SU-DHL-6 (cell line): Measurements from ENCODE around the gene GALNT14.

Experiments used
- H2AFZ ChIP-seq: fragments of 200-600 bp; sonication (generic); 2 replicates; pipeline ENCODE4 v1.6.1; 2014; ENCODE audit warnings: low read depth, mild to moderate bottlenecking, moderate library complexity, mixed read lengths, antibody characterized with exemption, low read length; ENCODE audit not compliant: severe bottlenecking
- H3F3A ChIP-seq: fragments of 200-600 bp; shearing (Covaris generic); 2 replicates; pipeline ENCODE4 v1.6.0; 2016; ENCODE audit warnings: antibody characterized with exemption, mild to moderate bottlenecking; ENCODE audit not compliant: insufficient read depth
- H3K27ac ChIP-seq: fragments of 200-600 bp; sonication (generic); 2 replicates; pipeline ENCODE4 v1.5.1; 2016; ENCODE audit warnings: low read depth, mild to moderate bottlenecking, low read length, moderate library complexity, mixed read lengths
- H3K27me3 ChIP-seq: fragments of 200-600 bp; sonication (generic), shearing (Covaris generic); 2 replicates; pipeline ENCODE4 v1.6.0; 2014; ENCODE audit warnings: mild to moderate bottlenecking, low read length
- H3K36me3 ChIP-seq: fragments of 200-600 bp; sonication (generic); 2 replicates; pipeline ENCODE4 v1.6.1; 2014; ENCODE audit warnings: mild to moderate bottlenecking, low read length, mixed read lengths
- H3K4me2 ChIP-seq: fragments of 300-600, 200-600 bp; shearing (Covaris generic), sonication (generic); 2 replicates; pipeline ENCODE4 v1.6.0; 2014; ENCODE audit warnings: low read length, low read depth, mild to moderate bottlenecking; ENCODE audit not compliant: poor library complexity, severe bottlenecking
- H3K4me3 ChIP-seq: fragments of 200-600 bp; sonication (generic); 2 replicates; pipeline ENCODE4 v1.5.1; 2014; ENCODE audit warnings: antibody characterized with exemption, low read length, mild to moderate bottlenecking, mixed read lengths; ENCODE audit not compliant: insufficient read depth, poor library complexity, severe bottlenecking
- H3K79me2 ChIP-seq: fragments of 200-600 bp; sonication (generic); 2 replicates; pipeline ENCODE4 v1.6.1; 2014; ENCODE audit warnings: mild to moderate bottlenecking, low read length, moderate library complexity; ENCODE audit not compliant: insufficient read depth
- H3K9ac ChIP-seq: fragments of 200-600 bp; sonication (generic); 2 replicates; pipeline ENCODE4 v1.7.0; 2014; ENCODE audit warnings: mild to moderate bottlenecking, low read length
- H3K9me2 ChIP-seq: fragments of 200-600 bp; sonication (generic); replicated peaks from 2 replicates; pipeline ENCODE4 v1.6.1; 2014; ENCODE audit warnings: low read length; ENCODE audit not compliant: insufficient read depth
- H3K9me3 ChIP-seq: fragments of 200-600 bp; sonication (generic); 2 replicates; pipeline ENCODE4 v1.6.1; 2014; ENCODE audit warnings: low read length, mixed read lengths; ENCODE audit not compliant: insufficient read depth
- H4K20me1 ChIP-seq: fragments of 200-600 bp; sonication (generic); 2 replicates; pipeline ENCODE4 v1.6.1; 2014; ENCODE audit warnings: low read depth, mild to moderate bottlenecking, antibody characterized with exemption, low read length, moderate library complexity, mixed read lengths
- EZH2phosphoT487 ChIP-seq: fragments of 200-600 bp; sonication (generic), shearing (Covaris generic); conservative IDR thresholded peaks from 2 replicates; pipeline ENCODE4 v1.6.1; 2018; ENCODE audit warnings: mild to moderate bottlenecking, antibody characterized with exemption, low read length, moderate library complexity, mixed read lengths
- TF ChIP-seq, protein P1 (sequence below): fragments of 200-600 bp; sonication (generic); IDR thresholded peaks from one replicate; pipeline ENCODE4 v1.5.1; 2017; ENCODE audit warnings: antibody characterized with exemption, mild to moderate bottlenecking, low read length, moderate library complexity; ENCODE audit not compliant: insufficient read depth, poor library complexity, severe bottlenecking

Gene GALNT14

DNA sequence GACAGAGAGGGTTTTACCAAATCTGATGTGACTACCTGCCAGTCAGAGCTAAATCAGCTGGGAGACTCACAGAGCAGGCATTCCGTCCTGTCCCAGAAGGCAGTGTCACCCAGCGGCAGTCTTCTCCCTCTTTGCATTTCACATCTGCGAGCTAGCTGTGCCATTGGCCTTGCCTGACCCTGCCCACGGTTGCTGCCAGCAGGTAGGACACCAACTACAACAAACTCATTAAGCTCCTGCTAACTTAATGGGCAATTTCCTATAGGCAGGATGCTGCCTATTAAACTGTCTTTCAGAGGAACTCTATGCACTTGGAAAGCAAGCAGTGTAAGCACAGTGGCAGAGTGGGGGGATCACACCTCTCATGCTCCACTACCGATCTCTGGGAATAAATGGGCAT, 214.6 kb downstream of the GALNT14 start:
- no peaks in the 10 kb centered on the region for H3K27me3 ChIP-seq
- H3K4me2 ChIP-seq: no peak overlapping the region
- TF ChIP-seq, protein P1, sequence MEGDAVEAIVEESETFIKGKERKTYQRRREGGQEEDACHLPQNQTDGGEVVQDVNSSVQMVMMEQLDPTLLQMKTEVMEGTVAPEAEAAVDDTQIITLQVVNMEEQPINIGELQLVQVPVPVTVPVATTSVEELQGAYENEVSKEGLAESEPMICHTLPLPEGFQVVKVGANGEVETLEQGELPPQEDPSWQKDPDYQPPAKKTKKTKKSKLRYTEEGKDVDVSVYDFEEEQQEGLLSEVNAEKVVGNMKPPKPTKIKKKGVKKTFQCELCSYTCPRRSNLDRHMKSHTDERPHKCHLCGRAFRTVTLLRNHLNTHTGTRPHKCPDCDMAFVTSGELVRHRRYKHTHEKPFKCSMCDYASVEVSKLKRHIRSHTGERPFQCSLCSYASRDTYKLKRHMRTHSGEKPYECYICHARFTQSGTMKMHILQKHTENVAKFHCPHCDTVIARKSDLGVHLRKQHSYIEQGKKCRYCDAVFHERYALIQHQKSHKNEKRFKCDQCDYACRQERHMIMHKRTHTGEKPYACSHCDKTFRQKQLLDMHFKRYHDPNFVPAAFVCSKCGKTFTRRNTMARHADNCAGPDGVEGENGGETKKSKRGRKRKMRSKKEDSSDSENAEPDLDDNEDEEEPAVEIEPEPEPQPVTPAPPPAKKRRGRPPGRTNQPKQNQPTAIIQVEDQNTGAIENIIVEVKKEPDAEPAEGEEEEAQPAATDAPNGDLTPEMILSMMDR: no peak
- no peak for TF ChIP-seq EZH2phosphoT487

DNA sequence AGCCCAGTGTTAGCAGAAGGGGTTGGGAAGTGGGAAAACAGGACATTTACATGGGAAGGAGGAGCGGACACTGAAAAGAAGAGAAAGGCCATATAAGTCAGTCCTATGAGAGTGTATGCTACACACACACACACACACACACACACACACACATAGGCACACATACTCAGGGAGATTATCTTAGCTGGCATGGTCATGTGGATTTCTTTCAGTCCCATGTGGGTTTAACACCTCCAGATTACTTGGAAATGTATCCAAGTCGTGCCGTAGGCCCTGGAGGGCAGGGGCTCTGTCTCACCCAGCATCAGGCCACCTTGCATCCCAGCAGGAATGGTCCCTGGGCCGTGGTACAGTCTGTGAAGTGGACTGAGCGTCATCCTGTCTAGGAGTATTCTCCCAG, 217.7 kb downstream of the GALNT14 start:
- no peaks in the 10 kb centered on the region for H3F3A ChIP-seq
- no peaks in the 10 kb centered on the region for H3K36me3 ChIP-seq
- H3K27ac ChIP-seq: no peak overlapping the region
- TF ChIP-seq, protein P1: no peak
- no peak for TF ChIP-seq EZH2phosphoT487
- no peaks in the 10 kb centered on the region for H3K27me3 ChIP-seq
- no peak overlapping the region for H3K4me3 ChIP-seq
- no peaks in the 10 kb centered on the region for H4K20me1 ChIP-seq
- H3K9ac ChIP-seq: no peak overlapping the region
- H3K9me2 ChIP-seq: no peaks in the 10 kb centered on the region
- no peak overlapping the region for H2AFZ ChIP-seq
- no peaks in the 10 kb centered on the region for H3K9me3 ChIP-seq
- H3K4me2 ChIP-seq: no peak overlapping the region
- no peaks in the 10 kb centered on the region for H3K79me2 ChIP-seq

More for the DNA sequence above, 214.6 kb downstream of the GALNT14 start:
- Histone ChIP-seq H3K9me2 (no peaks in the 10 kb centered on the region), H3K36me3 (no peaks in the 10 kb centered on the region), H3K9me3 (no peaks in the 10 kb centered on the region), H2AFZ (no peak overlapping the region), H3F3A (no peaks in the 10 kb centered on the region), H3K79me2 (no peaks in the 10 kb centered on the region), H3K9ac (no peak overlapping the region), H4K20me1 (no peaks in the 10 kb centered on the region), H3K27ac (no peak overlapping the region), H3K4me3 (no peak overlapping the region)

DNA sequence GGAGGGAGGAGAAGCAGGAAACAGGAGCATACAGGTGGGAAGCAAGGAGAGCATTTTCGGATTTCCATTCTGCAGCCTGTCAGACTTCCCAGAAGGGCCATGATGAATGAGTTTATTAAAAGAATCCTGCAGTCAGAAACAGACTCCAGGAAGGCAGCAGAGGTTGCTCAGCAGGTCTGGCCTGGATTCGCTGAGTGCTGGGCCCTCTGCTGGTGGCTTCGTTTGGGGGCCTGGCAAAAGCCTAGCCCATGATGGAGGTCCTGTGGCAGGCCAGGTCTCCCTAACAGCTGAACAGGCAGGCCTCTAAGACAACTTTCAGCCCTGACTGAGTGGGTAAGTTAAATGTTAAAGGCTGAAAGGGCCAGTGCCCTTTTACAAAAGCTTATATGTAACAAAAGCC, 222.8 kb downstream of the GALNT14 start:
- H2AFZ ChIP-seq: no peak overlapping the region
- no peaks in the 10 kb centered on the region for H3K36me3 ChIP-seq
- no peak overlapping the region for H3K27ac ChIP-seq
- H3K9ac ChIP-seq: no peak overlapping the region
- no peaks in the 10 kb centered on the region for H3K79me2 ChIP-seq
- no peak overlapping the region for H3K4me3 ChIP-seq
- H3K9me3 ChIP-seq: no peaks in the 10 kb centered on the region
- no peaks in the 10 kb centered on the region for H4K20me1 ChIP-seq
- no peak for TF ChIP-seq EZH2phosphoT487
- TF ChIP-seq, protein P1: no peak
- no peaks in the 10 kb centered on the region for H3K9me2 ChIP-seq
- H3K4me2 ChIP-seq: no peak overlapping the region
- no peaks in the 10 kb centered on the region for H3K27me3 ChIP-seq
- H3F3A ChIP-seq: no peaks in the 10 kb centered on the region
